Mesothelial cell of epicardium (in vitro differentiated cells): ENCODE measurements around the gene ZDHHC9. TPM values are rescaled to one million over a fixed set of nuclear protein-coding genes. Genes with fewer than 3 reads are reported as not detected.

Experiments used
- DNase-seq, 2 experiments: peaks; one replicate each; pipeline ENCODE4 v3.0.0; 2021; ENCODE audit warnings: low spot score in 2 of 2; ENCODE audit not compliant: unreplicated experiment in 2 of 2
- H3K27ac Mint-ChIP-seq: 2 replicates; pipeline ENCODE4 v1.8.0; 2021; ENCODE audit warnings: mixed read lengths
- H3K27me3 Mint-ChIP-seq: 2 replicates; pipeline ENCODE4 v1.8.0; 2021; ENCODE audit warnings: low read depth, mixed read lengths
- H3K36me3 Mint-ChIP-seq: 2 replicates; pipeline ENCODE4 v1.8.0; 2021; ENCODE audit warnings: mixed read lengths
- H3K4me1 Mint-ChIP-seq: 2 replicates; pipeline ENCODE4 v1.8.0; 2021; ENCODE audit warnings: mixed read lengths
- H3K4me3 Mint-ChIP-seq: 2 replicates; pipeline ENCODE4 v1.8.0; 2021; ENCODE audit warnings: mild to moderate bottlenecking, moderate library complexity, mixed read lengths
- H3K9me3 Mint-ChIP-seq: 2 replicates; pipeline ENCODE4 v1.8.0; 2021; ENCODE audit warnings: mixed read lengths
- CTCF ChIP-seq: fragments of 200-600 bp; sonication (generic); IDR thresholded peaks from one replicate; pipeline ENCODE4 v1.5.0; 2021; ENCODE audit warnings: antibody characterized with exemption; ENCODE audit not compliant: unreplicated experiment
- total RNA-seq: library from RNA; stranded (reverse); gene quantifications from 3 replicates; pipeline ENCODE4 v1.2.1, GENCODE V29; 2021

ZDHHC9 gene
- total RNA-seq, 1 donor from 2014 or later, result 30.2 TPM

GRCh38 chrX:129781134-129781672, 62.5 kb downstream of the ZDHHC9 start:
- no peak for DNase-seq
- H3K9me3 Mint-ChIP-seq, result peaks cover 6% of the 10 kb centered on the region
- H3K4me3 Mint-ChIP-seq, result no peak overlapping the region
- no peak for TF ChIP-seq CTCF
- H3K27ac Mint-ChIP-seq, result no peak overlapping the region
- H3K36me3 Mint-ChIP-seq, result no peaks in the 10 kb centered on the region
- no peaks in the 10 kb centered on the region for H3K27me3 Mint-ChIP-seq
- H3K4me1 Mint-ChIP-seq, result no peaks in the 10 kb centered on the region

GRCh38 chrX:129780441-129781105, 63.1 kb downstream of the ZDHHC9 start:
- no peak for DNase-seq
- Mint-ChIP-seq H3K4me1 (no peaks in the 10 kb centered on the region), H3K36me3 (no peaks in the 10 kb centered on the region)

GRCh38 chrX:129779747-129780146, 63.9 kb downstream of the ZDHHC9 start, which contains the start of gene SASH3:
SASH3 (plus strand) TSS chrX:129779949; CDS start chrX:129780098, 149 bp downstream.
- Mint-ChIP-seq H3K27me3 (no peaks in the 10 kb centered on the region), H3K4me1 (no peaks in the 10 kb centered on the region), H3K27ac (no peak within 1 kb of the TSS), H3K4me3 (no peak within 1 kb of the TSS), H3K9me3 (peaks cover 6% of the 10 kb centered on the region), H3K36me3 (no peaks in the 10 kb centered on the region)
- TF ChIP-seq CTCF, result no peak
- no peak for DNase-seq

More at GRCh38 chrX:129780441-129781105, 63.1 kb downstream of the ZDHHC9 start:
- Mint-ChIP-seq H3K27me3 (no peaks in the 10 kb centered on the region), H3K9me3 (peaks cover 6% of the 10 kb centered on the region), H3K27ac (no peak overlapping the region), H3K4me3 (no peak overlapping the region)
- no peak for TF ChIP-seq CTCF

- no peaks in the 10 kb centered on the region for H3K36me3 Mint-ChIP-seq
- no peaks in the 10 kb centered on the region for H3K27me3 Mint-ChIP-seq
- H3K4me3 Mint-ChIP-seq, result no peak overlapping the region
- no peak overlapping the region for H3K27ac Mint-ChIP-seq
- no peak for DNase-seq
- H3K4me1 Mint-ChIP-seq, result no peaks in the 10 kb centered on the region
- TF ChIP-seq CTCF, result no peak
- peaks cover 6% of the 10 kb centered on the region for H3K9me3 Mint-ChIP-seq
Observed at GRCh38 chrX:129779086-129779672, 64.5 kb downstream of the ZDHHC9 start.

GRCh38 chrX:129777218-129778030, 66.3 kb downstream of the ZDHHC9 start:
- H3K9me3 Mint-ChIP-seq, result no peaks in the 10 kb centered on the region
- H3K27ac Mint-ChIP-seq, result no peak overlapping the region

More at GRCh38 chrX:129777218-129778030, 66.3 kb downstream of the ZDHHC9 start:
- Mint-ChIP-seq H3K36me3 (no peaks in the 10 kb centered on the region), H3K4me1 (no peaks in the 10 kb centered on the region), H3K27me3 (no peaks in the 10 kb centered on the region), H3K4me3 (no peak overlapping the region)
- no peak for DNase-seq
- no peak for TF ChIP-seq CTCF
